H7 (cell line): ENCODE data around the gene GOLGA8M. TPM values are rescaled to one million over a fixed set of nuclear protein-coding genes. Genes with fewer than 3 reads are reported as not detected.
"Not testable (repeated sequence)": the region's sequence is repeated elsewhere in the genome, so short reads cannot be mapped to it uniquely, and the experiment has no call there.

Source experiments
- DNase-seq: peaks from one replicate; pipeline ENCODE4 v3.0.0; 2012
- H3K27me3 ChIP-seq: 2 replicates; pipeline ENCODE4 v1.6.0; 2011; ENCODE audit warnings: mild to moderate bottlenecking, low read length; ENCODE audit not compliant: control insufficient read depth, insufficient read depth
- H3K36me3 ChIP-seq: replicated peaks from 2 replicates; pipeline ENCODE4 v1.5.1; 2011; ENCODE audit warnings: low read length; ENCODE audit not compliant: control insufficient read depth, insufficient read depth
- H3K4me3 ChIP-seq: 2 replicates; pipeline ENCODE4 v1.5.1; 2011; ENCODE audit warnings: low read depth, mild to moderate bottlenecking, control low read depth, low read length, moderate library complexity; ENCODE audit not compliant: insufficient read depth
- total RNA-seq: library from RNA; depleted of rRNA; stranded (reverse); fragments of >200 nt; shearing (Covaris generic); gene quantifications from 2 replicates; pipeline ENCODE4 v1.2.3, GENCODE V29; 2014; rRNA removed

The GOLGA8M gene
- not detected in 2 replicates for total RNA-seq

DNA sequence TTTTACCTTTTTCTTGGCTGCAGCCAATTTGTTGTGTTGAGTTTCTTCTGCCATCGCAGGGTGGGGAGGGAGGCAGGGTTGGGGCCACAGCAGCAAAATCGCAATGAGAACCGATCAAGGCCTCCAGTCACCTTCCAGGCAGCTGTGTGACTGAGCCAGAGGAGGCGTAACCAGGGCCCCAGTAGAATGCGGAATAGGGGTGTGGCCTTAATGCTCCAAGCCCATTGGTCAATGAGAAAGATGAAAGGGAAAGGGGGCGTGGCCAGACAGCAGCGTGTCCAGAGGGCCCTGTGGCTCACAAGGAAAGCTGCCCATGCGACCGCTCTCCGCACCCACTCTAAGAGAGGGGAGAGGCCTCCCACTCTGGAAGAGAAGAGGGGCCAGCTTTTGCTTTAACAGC lies at the start of gene GOLGA8M:
Gene GOLGA8M (minus strand): TSS at position 152 of the 400 bp plus-strand sequence. CDS start 98 bp downstream, at position 54.
- H3K4me3 ChIP-seq, DNase-seq, H3K36me3 ChIP-seq, H3K27me3 ChIP-seq: not testable (repeated sequence)

GRCh38 chr15:28742890-28743289 lies 30.7 kb upstream of the GOLGA8M start:
- not testable (repeated sequence) for H3K27me3 ChIP-seq, DNase-seq, H3K36me3 ChIP-seq, H3K4me3 ChIP-seq

- not testable (repeated sequence) for H3K36me3 ChIP-seq, DNase-seq, H3K4me3 ChIP-seq, H3K27me3 ChIP-seq
Observed at GRCh38 chr15:28738590-28739292, 26.5 kb upstream of the GOLGA8M start.

GRCh38 chr15:28738200-28738561 lies 26.0 kb upstream of the GOLGA8M start:
- peak overlapping the region; percentile 24; the same call in 1 of the 2 replicates for H3K4me3 ChIP-seq
- not testable (repeated sequence) for H3K36me3 ChIP-seq, DNase-seq, H3K27me3 ChIP-seq

DNA sequence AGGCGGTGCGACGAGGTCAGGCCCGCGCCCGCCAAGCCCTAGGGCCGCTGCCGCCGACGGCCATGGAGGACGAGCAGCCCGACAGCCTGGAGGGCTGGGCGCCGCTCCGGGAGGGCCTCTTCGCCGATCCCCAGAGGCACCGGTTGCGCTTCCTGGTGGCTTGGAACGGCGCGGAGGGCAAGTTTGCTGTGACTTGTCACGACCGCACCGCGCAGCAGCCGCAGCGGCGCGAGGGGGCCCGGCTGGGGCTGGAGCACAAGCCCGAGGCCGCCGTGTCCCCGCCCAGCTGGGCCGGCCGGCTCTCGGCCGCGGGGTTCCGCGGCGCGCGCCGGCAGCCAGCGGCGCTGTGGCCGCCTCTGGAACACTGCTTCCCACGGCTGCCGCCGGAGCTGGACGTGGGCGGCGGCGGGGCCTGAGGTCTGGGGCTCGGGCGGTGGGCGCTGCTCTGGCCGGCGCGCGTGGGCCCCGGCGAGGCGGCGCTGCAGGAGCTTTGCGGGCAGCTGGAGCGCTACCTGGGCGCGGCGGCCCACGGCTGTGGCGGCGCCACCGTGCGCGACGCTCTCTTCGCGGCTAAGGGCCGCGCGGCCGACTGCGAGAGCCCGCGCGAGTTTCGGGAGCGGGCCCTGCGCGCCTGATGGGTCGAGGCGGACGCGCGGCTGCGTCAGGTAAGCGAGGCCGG lies 25.4 kb upstream of the GOLGA8M start:
- H3K4me3 ChIP-seq, result peak overlapping the region; percentile 24
- not testable (repeated sequence) for H3K36me3 ChIP-seq, H3K27me3 ChIP-seq
- DNase-seq, result peak; percentile 7

- H3K27me3 ChIP-seq, H3K36me3 ChIP-seq, H3K4me3 ChIP-seq, DNase-seq: not testable (repeated sequence)
Observed at GRCh38 chr15:28728061-28728460, 15.8 kb upstream of the GOLGA8M start.

- H3K36me3 ChIP-seq, H3K4me3 ChIP-seq: not testable (repeated sequence)
Observed at GRCh38 chr15:28727026-28727425, 14.8 kb upstream of the GOLGA8M start.

GRCh38 chr15:28726102-28726501 lies 13.9 kb upstream of the GOLGA8M start:
- Histone ChIP-seq H3K4me3 (no peak overlapping the region), H3K36me3 (no peaks in the 10 kb centered on the region), H3K27me3 (no peaks in the 10 kb centered on the region)
- no peak for DNase-seq

More at GRCh38 chr15:28727026-28727425, 14.8 kb upstream of the GOLGA8M start:
- not testable (repeated sequence) for DNase-seq, H3K27me3 ChIP-seq

GRCh38 chr15:28725556-28725955 lies 13.3 kb upstream of the GOLGA8M start:
- no peaks in the 10 kb centered on the region for H3K27me3 ChIP-seq
- H3K36me3 ChIP-seq, result no peaks in the 10 kb centered on the region
- no peak overlapping the region for H3K4me3 ChIP-seq
- DNase-seq, result no peak

GRCh38 chr15:28723986-28724385 lies 11.8 kb upstream of the GOLGA8M start:
- not testable (repeated sequence) for H3K4me3 ChIP-seq, H3K36me3 ChIP-seq, H3K27me3 ChIP-seq, DNase-seq

- H3K36me3 ChIP-seq, DNase-seq, H3K4me3 ChIP-seq, H3K27me3 ChIP-seq: not testable (repeated sequence)
Observed at GRCh38 chr15:28719626-28720025, 7.4 kb upstream of the GOLGA8M start.

- DNase-seq, H3K36me3 ChIP-seq, H3K27me3 ChIP-seq, H3K4me3 ChIP-seq: not testable (repeated sequence)
Observed at GRCh38 chr15:28718576-28718975, 6.4 kb upstream of the GOLGA8M start.

DNA sequence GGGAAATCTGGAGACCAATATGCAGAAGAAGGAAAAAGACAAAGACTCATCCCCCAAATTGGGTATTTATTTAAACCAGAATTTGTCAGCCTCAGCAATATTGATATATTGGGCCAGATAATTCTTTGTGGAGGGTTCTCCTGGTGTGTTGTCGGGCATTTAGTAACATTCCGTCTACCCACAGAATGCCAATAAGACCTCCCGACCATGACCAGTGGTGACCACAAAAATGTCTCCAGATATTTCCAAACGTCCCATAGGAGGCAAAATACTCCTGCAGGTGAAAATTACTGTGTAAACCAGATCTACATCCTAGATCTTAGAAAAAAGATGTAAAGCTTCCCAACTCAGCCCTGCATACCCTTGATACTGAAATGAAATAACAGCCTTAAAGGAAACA lies 2.0 kb upstream of the GOLGA8M start:
- DNase-seq, H3K4me3 ChIP-seq, H3K36me3 ChIP-seq, H3K27me3 ChIP-seq: not testable (repeated sequence)

- DNase-seq, result peak; percentile 35
- not testable (repeated sequence) for H3K36me3 ChIP-seq, H3K27me3 ChIP-seq, H3K4me3 ChIP-seq
Observed at GRCh38 chr15:28703927-28704326, 8.3 kb downstream of the GOLGA8M start.

- H3K4me3 ChIP-seq, DNase-seq, H3K27me3 ChIP-seq, H3K36me3 ChIP-seq: not testable (repeated sequence)
Observed at GRCh38 chr15:28702427-28702826, 9.8 kb downstream of the GOLGA8M start.
